OCI-LY7 (cell line): ENCODE measurements around the gene ELMO1.

ENCODE experiments used
- CTCF ChIP-seq: fragments of 200-600 bp; sonication (generic); conservative IDR thresholded peaks from 2 replicates; pipeline ENCODE4 v1.5.1; 2014; ENCODE audit warnings: mild to moderate bottlenecking, antibody characterized with exemption, low read length, moderate library complexity, mixed read lengths
- EZH2phosphoT487 ChIP-seq: fragments of 200-600 bp; sonication (generic); IDR thresholded peaks from 2 replicates; pipeline ENCODE4 v1.6.1; 2018; ENCODE audit warnings: low read depth, borderline replicate concordance, mild to moderate bottlenecking, mixed run types, antibody characterized with exemption, low read length, moderate library complexity, mixed read lengths

GRCh38 chr7:37493123-37493522, 44.5 kb upstream of the ELMO1 start:
- TF ChIP-seq CTCF = no peak
- no peak for TF ChIP-seq EZH2phosphoT487
